ENCODE measurements around the gene ROR2.
A peak's percentile ranks its signal among the peaks of the same experiment; 100 is the strongest.

Gene ROR2

DNA sequence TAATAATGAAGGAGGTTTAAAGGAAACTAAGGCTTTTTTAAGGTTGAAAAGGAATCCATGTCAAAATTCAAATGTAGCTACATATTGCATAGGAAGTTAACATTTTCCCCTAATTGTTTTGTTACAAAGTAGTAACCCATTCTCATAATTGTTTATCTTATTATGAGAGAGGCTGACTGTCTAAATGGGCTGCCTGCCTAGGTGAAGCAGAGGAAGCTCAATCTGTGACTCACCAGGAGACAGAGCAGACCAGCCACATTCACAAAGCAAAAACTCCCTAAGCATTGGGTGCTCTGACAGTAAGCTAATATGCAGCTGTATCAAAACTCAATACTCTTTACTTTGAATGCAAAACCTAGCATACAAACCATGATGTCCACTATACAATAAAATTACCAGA, 208.5 kb downstream of the ROR2 start:
- peak; percentile 71 for DNase-seq (ENCODE audit: low read depth)
- no peak overlapping the region for H3K4me3 ChIP-seq (replicated peaks; ENCODE audit: low read depth, low read length)
- TF ChIP-seq, protein P1, sequence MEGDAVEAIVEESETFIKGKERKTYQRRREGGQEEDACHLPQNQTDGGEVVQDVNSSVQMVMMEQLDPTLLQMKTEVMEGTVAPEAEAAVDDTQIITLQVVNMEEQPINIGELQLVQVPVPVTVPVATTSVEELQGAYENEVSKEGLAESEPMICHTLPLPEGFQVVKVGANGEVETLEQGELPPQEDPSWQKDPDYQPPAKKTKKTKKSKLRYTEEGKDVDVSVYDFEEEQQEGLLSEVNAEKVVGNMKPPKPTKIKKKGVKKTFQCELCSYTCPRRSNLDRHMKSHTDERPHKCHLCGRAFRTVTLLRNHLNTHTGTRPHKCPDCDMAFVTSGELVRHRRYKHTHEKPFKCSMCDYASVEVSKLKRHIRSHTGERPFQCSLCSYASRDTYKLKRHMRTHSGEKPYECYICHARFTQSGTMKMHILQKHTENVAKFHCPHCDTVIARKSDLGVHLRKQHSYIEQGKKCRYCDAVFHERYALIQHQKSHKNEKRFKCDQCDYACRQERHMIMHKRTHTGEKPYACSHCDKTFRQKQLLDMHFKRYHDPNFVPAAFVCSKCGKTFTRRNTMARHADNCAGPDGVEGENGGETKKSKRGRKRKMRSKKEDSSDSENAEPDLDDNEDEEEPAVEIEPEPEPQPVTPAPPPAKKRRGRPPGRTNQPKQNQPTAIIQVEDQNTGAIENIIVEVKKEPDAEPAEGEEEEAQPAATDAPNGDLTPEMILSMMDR (IDR thresholded peaks at IDR 0.05; ENCODE audit: low read length, missing control alignments): no peak

DNA sequence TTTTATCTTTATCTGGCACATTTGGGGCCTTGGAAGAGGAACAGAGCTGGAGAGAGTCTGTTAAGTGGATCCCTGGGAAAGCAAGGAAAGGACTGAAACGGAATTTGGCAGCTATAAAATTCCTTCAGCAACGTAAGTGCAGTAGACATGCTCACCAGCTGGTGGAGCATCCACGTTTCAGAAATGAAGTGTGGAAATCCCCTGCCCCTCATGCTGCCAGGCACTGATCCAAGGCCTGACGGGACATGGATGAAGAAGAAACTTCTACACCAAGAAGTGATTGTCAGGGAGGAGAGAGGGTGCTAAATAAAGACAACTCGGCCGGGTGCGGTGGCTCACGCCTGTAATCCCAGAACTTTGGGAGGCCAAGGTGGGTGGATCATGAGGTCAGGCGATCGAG, 209.3 kb downstream of the ROR2 start:
- H3K4me3 ChIP-seq (replicated peaks; ENCODE audit: low read depth, low read length): no peak overlapping the region
- peak; percentile 84 for DNase-seq (ENCODE audit: low read depth)
- TF ChIP-seq, protein P1 (IDR thresholded peaks at IDR 0.05; ENCODE audit: low read length, missing control alignments): peak; percentile 50

DNA sequence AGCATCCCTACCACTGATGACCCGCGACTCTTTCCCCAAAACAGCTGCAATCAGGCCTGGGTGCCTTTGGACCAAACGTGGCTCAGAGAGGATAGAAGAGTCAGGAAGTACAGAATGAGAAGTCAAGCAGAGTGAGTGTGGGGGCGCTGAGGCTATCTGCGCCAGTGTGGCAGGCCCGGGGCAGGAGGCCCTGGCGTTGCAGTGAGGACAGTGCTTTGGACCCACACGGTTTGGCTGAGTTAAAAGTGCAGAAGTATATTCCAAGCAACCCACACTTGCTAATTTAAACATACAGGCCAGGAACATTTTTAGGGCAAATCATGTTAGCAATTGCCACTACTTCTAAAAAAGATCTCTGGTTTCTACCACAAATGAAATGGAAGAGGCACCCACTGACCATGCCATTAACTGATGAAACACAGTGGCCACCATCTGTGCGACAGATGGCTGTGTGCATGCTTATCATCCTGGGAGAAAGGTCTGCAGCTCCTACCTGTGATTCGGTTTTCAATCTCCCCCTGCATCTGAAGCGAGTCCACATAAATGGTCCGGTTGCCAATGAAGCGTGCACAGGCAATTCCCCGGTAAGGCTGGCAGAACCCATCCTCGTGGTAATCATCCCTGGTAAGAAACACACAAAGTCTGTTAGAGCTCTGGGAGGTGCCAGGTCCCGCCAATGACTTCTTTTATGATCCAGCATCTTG, 213.0 kb downstream of the ROR2 start:
- TF ChIP-seq, protein P1 (IDR thresholded peaks at IDR 0.05; ENCODE audit: low read length, missing control alignments): no peak
- DNase-seq (ENCODE audit: low read depth): no peak

DNA sequence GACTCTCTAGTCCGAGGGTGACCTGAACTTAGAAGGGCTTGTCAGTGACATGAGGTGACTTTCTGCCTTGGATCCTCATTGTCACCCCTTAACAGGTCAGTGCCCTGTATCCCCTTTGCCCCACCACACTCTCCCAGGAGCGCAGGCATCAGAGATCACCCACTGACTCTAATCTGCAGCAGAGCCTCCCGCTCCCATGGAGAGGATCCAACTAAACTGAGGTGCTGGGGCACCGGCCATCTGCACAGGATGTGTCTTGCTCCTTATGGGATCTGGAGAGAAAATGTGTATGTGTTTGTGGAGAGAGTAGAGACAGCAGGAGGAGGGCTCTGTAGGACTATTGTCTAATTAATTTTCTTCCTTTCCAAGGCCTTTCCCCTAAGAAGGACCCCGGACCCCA, 213.7 kb downstream of the ROR2 start:
- TF ChIP-seq, protein P1 (IDR thresholded peaks at IDR 0.05; ENCODE audit: low read length, missing control alignments): no peak
- no peak for DNase-seq (ENCODE audit: low read depth)
- H3K4me3 ChIP-seq (replicated peaks; ENCODE audit: low read depth, low read length): no peak overlapping the region

More for the DNA sequence above, 213.0 kb downstream of the ROR2 start:
- H3K4me3 ChIP-seq (replicated peaks; ENCODE audit: low read depth, low read length): no peak overlapping the region

DNA sequence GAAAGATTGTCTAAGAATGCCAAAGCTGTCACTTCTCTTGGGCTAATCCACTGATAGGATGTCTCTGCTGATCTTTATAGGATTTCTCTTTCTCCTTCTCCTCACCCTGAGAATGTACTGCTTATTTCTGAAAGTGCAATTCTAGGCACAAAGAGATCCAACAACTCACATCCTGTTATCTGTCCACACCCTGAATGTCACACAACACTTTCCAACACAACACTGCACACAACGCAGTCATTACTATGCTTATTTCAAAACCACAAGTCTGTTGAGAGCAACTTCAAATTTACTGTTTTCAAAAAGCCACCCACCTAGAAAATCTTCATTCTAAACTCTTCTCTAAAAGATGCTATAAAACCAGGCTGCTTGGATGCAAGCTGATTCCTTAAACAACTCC, 215.0 kb downstream of the ROR2 start:
- no peak overlapping the region for H3K4me3 ChIP-seq (replicated peaks; ENCODE audit: low read depth, low read length)
- no peak for DNase-seq (ENCODE audit: low read depth)
- TF ChIP-seq, protein P1 (IDR thresholded peaks at IDR 0.05; ENCODE audit: low read length, missing control alignments): no peak

DNA sequence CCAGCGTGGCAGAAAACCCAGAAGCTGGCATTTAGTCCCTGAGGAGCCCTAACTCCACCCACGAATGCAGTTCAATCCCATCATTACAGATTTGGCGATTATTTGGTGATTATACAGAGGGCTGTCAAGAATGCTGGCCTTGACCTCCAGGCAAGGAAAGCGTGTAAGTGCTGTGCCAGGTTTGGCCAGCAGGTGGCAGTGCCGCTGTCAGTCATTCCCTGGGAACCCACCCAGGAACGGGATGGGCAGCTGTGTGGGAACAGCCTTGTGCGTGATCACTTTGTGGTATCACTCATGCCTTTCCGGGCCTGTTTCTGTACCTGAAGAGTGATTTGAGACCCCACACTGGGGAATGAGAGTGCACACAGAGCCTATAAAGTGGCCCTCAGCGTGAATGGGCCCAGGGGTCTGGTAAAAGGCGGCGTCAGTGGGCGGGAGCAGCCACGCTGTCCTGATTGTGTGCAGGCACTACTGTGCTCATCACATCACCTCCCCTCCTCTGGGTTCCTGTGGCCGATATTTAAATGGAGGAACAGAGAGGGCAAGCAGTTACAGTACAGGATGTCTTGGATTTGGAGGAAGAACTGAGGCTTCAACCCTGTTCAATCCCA, 215.6 kb downstream of the ROR2 start:
- no peak overlapping the region for H3K4me3 ChIP-seq (replicated peaks; ENCODE audit: low read depth, low read length)
- TF ChIP-seq, protein P1 (IDR thresholded peaks at IDR 0.05; ENCODE audit: low read length, missing control alignments): peak; percentile 99
- DNase-seq (ENCODE audit: low read depth): peak; percentile 74

Data from fibroblast of pulmonary artery (primary cell).